ENCODE measurements around the gene AKIRIN2. TPM values are rescaled to one million over a fixed set of nuclear protein-coding genes. Genes with fewer than 3 reads are reported as not detected.

AKIRIN2 gene
- total and polyA plus RNA-seq, 2 donors (not counting 1 experiment from before 2014, with no cell fraction given), result 82.2 to 108 TPM

GRCh38 chr6:87639373-87639772 is 62.7 kb downstream of the AKIRIN2 start:
- H4K20me1 ChIP-seq (ENCODE audit: control insufficient read depth, insufficient read depth, low read length, poor library complexity, severe bottlenecking), result no peaks in the 10 kb centered on the region
- H3K27ac ChIP-seq (ENCODE audit: low read length in 2 of 2), result no peak overlapping the region
- H3K4me1 Mint-ChIP-seq, result peaks cover 1% of the 10 kb centered on the region
- H2AFZ ChIP-seq (ENCODE audit: insufficient read depth, low read depth, low read length, poor library complexity, severe bottlenecking), result no peak overlapping the region
- H3K27me3 Mint-ChIP-seq, result no peaks in the 10 kb centered on the region
- H3K36me3 ChIP-seq (replicated peaks in 1 of 2; ENCODE audit: control extremely low read depth in 1 of 2, control insufficient read depth in 1 of 2, extremely low read depth in 1 of 2, insufficient read depth in 2 of 2, low read length in 1 of 2), result peaks cover 1 to 15% of the 10 kb centered on the region in 2 experiments
- intact Hi-C loops (cut with micrococcal nuclease), result no loop called here
- TF ChIP-seq EZH2 (IDR thresholded peaks at IDR 0.05; ENCODE audit: borderline replicate concordance, insufficient read depth, low read depth, low read length, poor library complexity, severe bottlenecking), result no peak
- TF ChIP-seq CTCF (IDR thresholded peaks at IDR 0.05), result no peak
- ATAC-seq (ENCODE audit: low read depth) (no peak), DNase-seq (no peak)
- no peak overlapping the region for H3K4me2 ChIP-seq (replicated peaks; ENCODE audit: low read depth, low read length, poor library complexity, severe bottlenecking)
- no peak overlapping the region for H3K27ac Mint-ChIP-seq
- no peak overlapping the region for H3K4me3 ChIP-seq (ENCODE audit: control extremely low read depth in 1 of 5, extremely low read depth in 1 of 5, insufficient read depth in 1 of 5, low read depth in 2 of 5, low read length in 4 of 5)
- ChIA-PET POLR2A (interaction anchor here (0.6 kb wide), 1 partner anchor 62 kb away, joined by 4 read pairs; the partner anchor contains the start of gene AKIRIN2), CTCF (no interaction called here)
- H3K9me3 ChIP-seq (ENCODE audit: control extremely low read depth in 1 of 3, control insufficient read depth in 2 of 3, insufficient read depth in 1 of 3, low read length in 2 of 3), result no peaks in the 10 kb centered on the region
- no peaks in the 10 kb centered on the region for H3K9me3 Mint-ChIP-seq (ENCODE audit: insufficient read depth)
- WGBS (ENCODE audit: insufficient coverage), result no CpG with 5 or more reads among the region's 4 CpGs
- no peak overlapping the region for H3K9ac ChIP-seq (ENCODE audit: low read length)
- H3K4me1 ChIP-seq (ENCODE audit: control insufficient read depth in 2 of 2, insufficient read depth in 2 of 2, low read length in 2 of 2), result no peaks in the 10 kb centered on the region
- no peaks in the 10 kb centered on the region for H3K79me2 ChIP-seq (ENCODE audit: control insufficient read depth, insufficient read depth, low read length)
- H3K27me3 ChIP-seq (replicated peaks in 1 of 4; ENCODE audit: control extremely low read depth in 1 of 4, control insufficient read depth in 3 of 4, insufficient read depth in 4 of 4, low read length in 3 of 4), result no peaks in the 10 kb centered on the region
- no peak overlapping the region for H3K4me3 Mint-ChIP-seq

GRCh38 chr6:87637106-87637505 is 64.9 kb downstream of the AKIRIN2 start:
- Mint-ChIP-seq H3K9me3 (ENCODE audit: insufficient read depth) (no peaks in the 10 kb centered on the region), H3K4me3 (no peak overlapping the region), H3K27me3 (no peaks in the 10 kb centered on the region), H3K27ac (no peak overlapping the region), H3K4me1 (no peaks in the 10 kb centered on the region)
- DNase-seq (no peak), ATAC-seq (ENCODE audit: low read depth) (no peak)
- H3K4me1 ChIP-seq (ENCODE audit: control insufficient read depth in 2 of 2, insufficient read depth in 2 of 2, low read length in 2 of 2), result no peaks in the 10 kb centered on the region
- H3K4me3 ChIP-seq (ENCODE audit: control extremely low read depth in 1 of 5, extremely low read depth in 1 of 5, insufficient read depth in 1 of 5, low read depth in 2 of 5, low read length in 4 of 5), result no peak overlapping the region
- intact Hi-C loops (cut with micrococcal nuclease), result no loop called here
- TF ChIP-seq EZH2 (IDR thresholded peaks at IDR 0.05; ENCODE audit: borderline replicate concordance, insufficient read depth, low read depth, low read length, poor library complexity, severe bottlenecking) (no peak), CTCF (IDR thresholded peaks at IDR 0.05) (no peak)
- POLR2A ChIA-PET, result no interaction called here
- no peaks in the 10 kb centered on the region for H3K9me3 ChIP-seq (ENCODE audit: control extremely low read depth in 1 of 3, control insufficient read depth in 2 of 3, insufficient read depth in 1 of 3, low read length in 2 of 3)
- no peaks in the 10 kb centered on the region for H3K27me3 ChIP-seq (replicated peaks in 1 of 4; ENCODE audit: control extremely low read depth in 1 of 4, control insufficient read depth in 3 of 4, insufficient read depth in 4 of 4, low read length in 3 of 4)
- no peak overlapping the region for H2AFZ ChIP-seq (ENCODE audit: insufficient read depth, low read depth, low read length, poor library complexity, severe bottlenecking)
- H3K79me2 ChIP-seq (ENCODE audit: control insufficient read depth, insufficient read depth, low read length), result no peaks in the 10 kb centered on the region
- no CpG with 5 or more reads among the region's 1 CpG for WGBS (ENCODE audit: insufficient coverage)
- peaks cover 1 to 15% of the 10 kb centered on the region in 2 experiments for H3K36me3 ChIP-seq (replicated peaks in 1 of 2; ENCODE audit: control extremely low read depth in 1 of 2, control insufficient read depth in 1 of 2, extremely low read depth in 1 of 2, insufficient read depth in 2 of 2, low read length in 1 of 2)
- H3K27ac ChIP-seq (ENCODE audit: low read length in 2 of 2), result no peak overlapping the region
- no peaks in the 10 kb centered on the region for H4K20me1 ChIP-seq (ENCODE audit: control insufficient read depth, insufficient read depth, low read length, poor library complexity, severe bottlenecking)
- CTCF ChIA-PET, result no interaction called here
- no peak overlapping the region for H3K4me2 ChIP-seq (replicated peaks; ENCODE audit: low read depth, low read length, poor library complexity, severe bottlenecking)
- no peak overlapping the region for H3K9ac ChIP-seq (ENCODE audit: low read length)
